HG03139 (cell line): ENCODE results near the gene VPS18.

Experiments
- ATAC-seq: cut with Tn5 transposase; IDR thresholded peaks from one replicate; pipeline ENCODE4 v1.9.1; 2021; ENCODE audit not compliant: unreplicated experiment

VPS18 gene

GRCh38 chr15:40918146-40918798, 24.0 kb downstream of the VPS18 start:
- ATAC-seq: no peak

- ATAC-seq: no peak
Measured at GRCh38 chr15:40918799-40919392, 24.6 kb downstream of the VPS18 start.

GRCh38 chr15:40921949-40922607, 27.8 kb downstream of the VPS18 start:
- ATAC-seq: no peak

- no peak for ATAC-seq
Measured at GRCh38 chr15:40922608-40923005, 28.4 kb downstream of the VPS18 start.

GRCh38 chr15:40923551-40923950, 29.3 kb downstream of the VPS18 start:
- ATAC-seq: no peak

GRCh38 chr15:40925495-40925862, 31.2 kb downstream of the VPS18 start:
- ATAC-seq: no peak

- no peak for ATAC-seq
Measured at GRCh38 chr15:40925863-40926658, 31.8 kb downstream of the VPS18 start.

- no peak for ATAC-seq
Measured at GRCh38 chr15:40926659-40927494, 32.6 kb downstream of the VPS18 start.

- ATAC-seq: no peak
Measured at GRCh38 chr15:40927495-40927872, 33.2 kb downstream of the VPS18 start.

GRCh38 chr15:40927873-40928806, 33.9 kb downstream of the VPS18 start:
- ATAC-seq: no peak

GRCh38 chr15:40928821-40929659, 34.8 kb downstream of the VPS18 start, which contains the start of gene DLL4:
DLL4 (plus strand) TSS chr15:40929340; CDS start chr15:40929669, 329 bp downstream.
- ATAC-seq: no peak

GRCh38 chr15:40929660-40930429, 35.6 kb downstream of the VPS18 start:
- no peak for ATAC-seq

- ATAC-seq: no peak
Measured at GRCh38 chr15:40930430-40931299, 36.4 kb downstream of the VPS18 start.

- ATAC-seq: no peak
Measured at GRCh38 chr15:40931300-40932142, 37.3 kb downstream of the VPS18 start.

GRCh38 chr15:40932156-40932555, 37.9 kb downstream of the VPS18 start:
- no peak for ATAC-seq
